Natural killer cell (primary cell): ENCODE data around the gene CEP83. TPM values are rescaled to one million over a fixed set of nuclear protein-coding genes. Genes with fewer than 3 reads are reported as not detected.
"Not testable (repeated sequence)": the region's sequence is repeated elsewhere in the genome, so short reads cannot be mapped to it uniquely, and the experiment has no call there.

Source experiments
- ATAC-seq, 3 donors: fragments of 150-1000 bp in 2 of 3; fragments of 200-7000 bp in 1 of 3; cut with Tn5 transposase; 1 replicate in 1 of 3; 2 replicates in 2 of 3; pipeline ENCODE4 v1.10.0; 2021; ENCODE audit warnings: mild to moderate bottlenecking in 2 of 3, moderate library complexity in 2 of 3
- DNase-seq, 2 donors: peaks; one replicate each; pipeline versions ENCODE4 v3.0.0 to v3.0.0-alpha.2; 2013 to 2021; ENCODE audit warnings: mixed read lengths in 1 of 2
- H3K27ac ChIP-seq: one replicate; pipeline ENCODE4 v1.5.1; 2013; ENCODE audit warnings: mild to moderate bottlenecking, low read length
- H3K27me3 ChIP-seq: one replicate; pipeline ENCODE4 v1.6.1; 2013; ENCODE audit warnings: low read length; ENCODE audit not compliant: control insufficient read depth, insufficient read depth
- H3K36me3 ChIP-seq: one replicate; pipeline ENCODE4 v1.6.1; 2013; ENCODE audit warnings: low read length; ENCODE audit not compliant: control insufficient read depth, insufficient read depth
- H3K4me1 ChIP-seq: one replicate; pipeline ENCODE4 v1.6.1; 2013; ENCODE audit warnings: low read length; ENCODE audit not compliant: control insufficient read depth, insufficient read depth
- H3K4me3 ChIP-seq: one replicate; pipeline ENCODE4 v1.5.1; 2013; ENCODE audit warnings: low read length
- H3K9me3 ChIP-seq: one replicate; pipeline ENCODE4 v1.6.1; 2013; ENCODE audit warnings: low read length; ENCODE audit not compliant: control insufficient read depth, insufficient read depth
- H3K27ac Mint-ChIP-seq, 2 donors: one replicate each; pipeline ENCODE4 v1.8.0; 2022; ENCODE audit warnings: mild to moderate bottlenecking in 2 of 2, mixed read lengths in 2 of 2, moderate library complexity in 1 of 2
- H3K27me3 Mint-ChIP-seq, 2 donors: one replicate each; pipeline ENCODE4 v1.8.0; 2022; ENCODE audit warnings: low read depth in 2 of 2, mixed read lengths in 2 of 2
- H3K36me3 Mint-ChIP-seq: one replicate; pipeline ENCODE4 v1.8.0; 2022; ENCODE audit warnings: mixed read lengths
- H3K4me1 Mint-ChIP-seq, 2 donors: one replicate each; pipeline ENCODE4 v1.8.0; 2022; ENCODE audit warnings: mixed read lengths in 2 of 2
- H3K4me3 Mint-ChIP-seq: one replicate; pipeline ENCODE4 v1.8.0; 2022; ENCODE audit warnings: mild to moderate bottlenecking, moderate library complexity, mixed read lengths
- H3K9me3 Mint-ChIP-seq, 2 donors: one replicate each; pipeline ENCODE4 v1.8.0; 2022; ENCODE audit warnings: mixed read lengths in 2 of 2
- WGBS: methylation state at CpG from one replicate; pipeline ENCODE4 v1.1.7; 2013; ENCODE audit warnings: missing lambda C conversion rate; ENCODE audit not compliant: insufficient coverage; 5-methylcytosine and 5-hydroxymethylcytosine counted together
- intact Hi-C: fragments of 100-400 bp; cut with micrococcal nuclease; formaldehyde crosslinking; loops from one replicate; pipeline ENCODE4 v1.14.2; 2022
- total RNA-seq, 4 donors: library from RNA; stranded (reverse); fragments of 120-200 nt in 1 of 4; gene quantifications; one replicate each; pipeline versions ENCODE4 v1.2.3 to v1.2.4, GENCODE V29; 2013 to 2022
- TF ChIP-seq, protein P1 (sequence below): fragments of 200-600 bp; IDR thresholded peaks from one replicate; pipeline ENCODE4 v1.8.0; 2022; ENCODE audit warnings: antibody characterized with exemption

The CEP83 gene
- total RNA-seq, 3 donors from 2014 or later (not counting 1 experiment from before 2014, with no cell fraction given) = 13.3 to 19.3 (median 15.2) TPM

- Histone ChIP-seq H3K36me3 (peaks cover 3% of the 10 kb centered on the region), H3K4me1 (no peaks in the 10 kb centered on the region), H3K27me3 (no peaks in the 10 kb centered on the region), H3K27ac (no peak overlapping the region), H3K4me3 (no peak overlapping the region), H3K9me3 (peaks cover 2% of the 10 kb centered on the region)
- TF ChIP-seq, protein P1, sequence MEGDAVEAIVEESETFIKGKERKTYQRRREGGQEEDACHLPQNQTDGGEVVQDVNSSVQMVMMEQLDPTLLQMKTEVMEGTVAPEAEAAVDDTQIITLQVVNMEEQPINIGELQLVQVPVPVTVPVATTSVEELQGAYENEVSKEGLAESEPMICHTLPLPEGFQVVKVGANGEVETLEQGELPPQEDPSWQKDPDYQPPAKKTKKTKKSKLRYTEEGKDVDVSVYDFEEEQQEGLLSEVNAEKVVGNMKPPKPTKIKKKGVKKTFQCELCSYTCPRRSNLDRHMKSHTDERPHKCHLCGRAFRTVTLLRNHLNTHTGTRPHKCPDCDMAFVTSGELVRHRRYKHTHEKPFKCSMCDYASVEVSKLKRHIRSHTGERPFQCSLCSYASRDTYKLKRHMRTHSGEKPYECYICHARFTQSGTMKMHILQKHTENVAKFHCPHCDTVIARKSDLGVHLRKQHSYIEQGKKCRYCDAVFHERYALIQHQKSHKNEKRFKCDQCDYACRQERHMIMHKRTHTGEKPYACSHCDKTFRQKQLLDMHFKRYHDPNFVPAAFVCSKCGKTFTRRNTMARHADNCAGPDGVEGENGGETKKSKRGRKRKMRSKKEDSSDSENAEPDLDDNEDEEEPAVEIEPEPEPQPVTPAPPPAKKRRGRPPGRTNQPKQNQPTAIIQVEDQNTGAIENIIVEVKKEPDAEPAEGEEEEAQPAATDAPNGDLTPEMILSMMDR = no peak
- intact Hi-C loops = no loop called here
- Mint-ChIP-seq H3K36me3 (peaks cover 6% of the 10 kb centered on the region), H3K9me3 (no peaks in the 10 kb centered on the region), H3K27ac (no peak overlapping the region), H3K4me3 (no peak overlapping the region), H3K4me1 (peaks cover 0 to 5% of the 10 kb centered on the region in 2 donors), H3K27me3 (no peaks in the 10 kb centered on the region)
- no peak for ATAC-seq
- 93% methylated on average over 4 of the region's 4 CpGs for WGBS
- no peak for DNase-seq
These were observed 69.6 kb downstream of the CEP83 start for GRCh38 chr12:94390130-94390485.

DNA sequence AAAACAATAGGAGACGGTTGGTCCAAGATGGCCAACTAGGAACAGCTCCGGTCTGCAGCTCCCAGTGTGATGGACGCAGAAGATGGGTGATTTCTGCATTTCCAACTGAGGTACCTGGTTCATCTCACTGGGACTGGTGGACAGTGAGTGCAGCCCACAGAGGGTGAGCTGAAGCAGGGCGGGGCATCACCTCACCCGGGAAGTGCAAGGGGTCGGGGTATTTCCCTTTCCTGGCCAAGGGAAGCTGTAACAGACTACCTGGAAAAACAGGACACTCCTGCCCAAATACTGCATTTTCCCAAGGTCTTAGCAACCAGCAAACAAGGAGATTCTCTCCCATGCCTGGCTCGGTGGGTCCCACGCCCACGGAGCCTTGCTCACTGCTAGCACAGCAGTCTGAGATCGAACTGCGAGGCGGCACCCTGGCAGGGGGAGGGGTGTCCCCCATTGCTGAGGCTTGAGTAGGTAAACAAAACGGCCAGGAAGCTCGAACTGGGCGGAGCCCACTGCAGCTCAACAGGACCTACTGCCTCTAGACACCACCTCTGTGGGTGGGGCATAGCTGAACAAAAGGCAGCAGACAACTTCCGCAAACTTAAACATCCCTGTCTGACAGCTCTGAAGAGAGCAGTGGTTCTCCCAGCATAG, 70.1 kb downstream of the CEP83 start:
- intact Hi-C loops, DNase-seq, H3K27ac Mint-ChIP-seq: not testable (repeated sequence)

DNA sequence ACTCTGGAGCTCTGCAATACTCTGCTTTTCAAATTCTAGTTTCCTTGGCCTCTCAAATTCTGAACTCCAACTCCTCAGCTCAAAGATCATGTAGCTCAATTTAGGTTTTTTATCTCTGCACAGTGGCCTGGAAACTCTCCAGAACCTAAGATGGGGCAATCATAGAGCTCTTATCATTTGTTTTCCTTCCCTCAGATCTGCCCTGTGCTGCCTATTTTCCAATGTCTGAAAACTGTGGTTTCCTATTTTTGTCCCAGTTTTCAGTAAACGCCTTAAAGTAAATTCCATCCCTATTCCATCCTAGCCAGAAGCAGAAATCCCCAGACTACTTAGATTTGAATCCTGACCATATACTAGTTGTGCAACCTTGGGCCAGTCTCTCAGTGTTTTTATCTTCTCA, 73.2 kb downstream of the CEP83 start:
- TF ChIP-seq, protein P1 = no peak
- no peak overlapping the region for H3K4me3 Mint-ChIP-seq
- no peaks in the 10 kb centered on the region for H3K4me1 ChIP-seq
- no peak overlapping the region for H3K27ac Mint-ChIP-seq
- no peaks in the 10 kb centered on the region for H3K27me3 Mint-ChIP-seq
- H3K4me1 Mint-ChIP-seq = no peaks in the 10 kb centered on the region
- DNase-seq (no peak), ATAC-seq (no peak)
- 92% methylated on average over 1 of the region's 1 CpG for WGBS
- no peak overlapping the region for H3K4me3 ChIP-seq
- H3K36me3 ChIP-seq = peaks cover 8% of the 10 kb centered on the region
- intact Hi-C loops = no loop called here
- peaks cover 19% of the 10 kb centered on the region for H3K36me3 Mint-ChIP-seq
- H3K27ac ChIP-seq = no peak overlapping the region
- H3K9me3 ChIP-seq = peaks cover 6% of the 10 kb centered on the region
- H3K9me3 Mint-ChIP-seq = peaks cover 2 to 12% of the 10 kb centered on the region in 2 donors
- no peaks in the 10 kb centered on the region for H3K27me3 ChIP-seq

More for the DNA sequence above, 70.1 kb downstream of the CEP83 start:
- not testable (repeated sequence) for H3K4me3 ChIP-seq, H3K4me1 Mint-ChIP-seq, ATAC-seq, H3K9me3 Mint-ChIP-seq, H3K27me3 Mint-ChIP-seq, H3K27me3 ChIP-seq, H3K36me3 ChIP-seq, H3K4me3 Mint-ChIP-seq, H3K4me1 ChIP-seq, H3K27ac ChIP-seq, H3K9me3 ChIP-seq
- WGBS = 96% methylated on average over 16 of the region's 16 CpGs
- peaks cover 11% of the 10 kb centered on the region for H3K36me3 Mint-ChIP-seq

GRCh38 chr12:94384030-94384429, 75.6 kb downstream of the CEP83 start:
- no peaks in the 10 kb centered on the region for H3K27me3 ChIP-seq
- peaks cover 8% of the 10 kb centered on the region for H3K36me3 ChIP-seq
- TF ChIP-seq, protein P1 = no peak
- intact Hi-C loops = no loop called here
- Mint-ChIP-seq H3K36me3 (peaks cover 19% of the 10 kb centered on the region), H3K4me1 (no peaks in the 10 kb centered on the region), H3K4me3 (no peak overlapping the region), H3K27me3 (no peaks in the 10 kb centered on the region), H3K27ac (no peak overlapping the region), H3K9me3 (peaks cover 2 to 12% of the 10 kb centered on the region in 2 donors)
- no peaks in the 10 kb centered on the region for H3K4me1 ChIP-seq
- ATAC-seq (no peak), DNase-seq (no peak)
- H3K4me3 ChIP-seq = no peak overlapping the region
- H3K9me3 ChIP-seq = peaks cover 6% of the 10 kb centered on the region
- no peak overlapping the region for H3K27ac ChIP-seq
